GM19099 (cell line): Measurements from ENCODE around the gene APOL2.

ENCODE experiments used
- POLR2A ChIP-seq: IDR thresholded peaks from 3 replicates; pipeline ENCODE4 v1.6.1; 2011; ENCODE audit warnings: low read depth; ENCODE audit not compliant: insufficient read length; ENCODE audit errors: extremely low read depth

Gene APOL2

GRCh38 chr22:36239401-36240171, at the start of gene APOL2:
Gene APOL2, minus strand, starts transcription at chr22:36239527. Its CDS starts 6,365 bp downstream, at chr22:36233162.
- peak; percentile 73 for TF ChIP-seq POLR2A

- no peak for TF ChIP-seq POLR2A
Observed at GRCh38 chr22:36288571-36289405, 49.5 kb upstream of the APOL2 start.

GRCh38 chr22:36287881-36288515, 48.7 kb upstream of the APOL2 start:
- TF ChIP-seq POLR2A: no peak

GRCh38 chr22:36286096-36286957, 47.0 kb upstream of the APOL2 start:
- TF ChIP-seq POLR2A: no peak

- TF ChIP-seq POLR2A: no peak
Observed at GRCh38 chr22:36285545-36285944, 46.2 kb upstream of the APOL2 start.

- no peak for TF ChIP-seq POLR2A
Observed at GRCh38 chr22:36285017-36285416, 45.7 kb upstream of the APOL2 start.

GRCh38 chr22:36284171-36284571, 44.8 kb upstream of the APOL2 start:
- TF ChIP-seq POLR2A: no peak

- no peak for TF ChIP-seq POLR2A
Observed at GRCh38 chr22:36282328-36282831, 43.1 kb upstream of the APOL2 start.

- TF ChIP-seq POLR2A: no peak
Observed at GRCh38 chr22:36281781-36282327, 42.5 kb upstream of the APOL2 start.

GRCh38 chr22:36280379-36280778, 41.1 kb upstream of the APOL2 start:
- no peak for TF ChIP-seq POLR2A

- no peak for TF ChIP-seq POLR2A
Observed at GRCh38 chr22:36279219-36279666, 39.9 kb upstream of the APOL2 start.

GRCh38 chr22:36277482-36278291, 38.4 kb upstream of the APOL2 start:
- no peak for TF ChIP-seq POLR2A

- no peak for TF ChIP-seq POLR2A
Observed at GRCh38 chr22:36274531-36274930, 35.2 kb upstream of the APOL2 start.
